GM11168 (cell line): Measurements from ENCODE around the gene ENAM.

Experiments
- in situ Hi-C: fragments of 300-500 bp; cut with MboI; formaldehyde crosslinking; loops from one replicate; pipeline ENCODE4 v1.12.0; 2022; ENCODE audit warnings: low sequenced_read_pairs; ENCODE audit not compliant: unreplicated experiment

Gene ENAM

GRCh38 chr4:70628444-70628843 lies at the start of gene ENAM:
ENAM (plus strand) TSS chr4:70628744; CDS start chr4:70629501, 757 bp downstream.
- in situ Hi-C loops, result no loop called here

- in situ Hi-C loops, result no loop called here
These were observed 46.6 kb upstream of the ENAM start for GRCh38 chr4:70581980-70582379.

GRCh38 chr4:70583952-70584834 lies 44.4 kb upstream of the ENAM start:
- in situ Hi-C loops, result no loop called here

- in situ Hi-C loops, result no loop called here
These were observed 41.7 kb upstream of the ENAM start for GRCh38 chr4:70586841-70587240.

- in situ Hi-C loops, result no loop called here
These were observed 38.8 kb upstream of the ENAM start for GRCh38 chr4:70589785-70590184.

- in situ Hi-C loops, result no loop called here
These were observed 36.5 kb upstream of the ENAM start, which contains the start of gene AMBN for GRCh38 chr4:70591955-70592582. AMBN (plus strand) TSS chr4:70592256; CDS start chr4:70592359, 103 bp downstream.

- in situ Hi-C loops, result no loop called here
These were observed 34.3 kb upstream of the ENAM start for GRCh38 chr4:70594196-70594595.

- in situ Hi-C loops, result loop anchor here (5.0 kb wide), 1 partner anchor 92 kb away; no protein-coding TSS in a partner anchor
These were observed 28.2 kb upstream of the ENAM start for GRCh38 chr4:70600305-70600704.

GRCh38 chr4:70600977-70601376 lies 27.6 kb upstream of the ENAM start:
- in situ Hi-C loops, result loop anchor here (5.0 kb wide), 1 partner anchor 91 kb away; no protein-coding TSS in a partner anchor

- in situ Hi-C loops, result loop anchor here (5.0 kb wide), 1 partner anchor 91 kb away; no protein-coding TSS in a partner anchor
These were observed 27.0 kb upstream of the ENAM start for GRCh38 chr4:70601422-70602039.

- in situ Hi-C loops, result loop anchor here (5.0 kb wide), 1 partner anchor 88 kb away; no protein-coding TSS in a partner anchor
These were observed 24.7 kb upstream of the ENAM start for GRCh38 chr4:70603856-70604255.

GRCh38 chr4:70606459-70606858 lies 22.1 kb upstream of the ENAM start:
- in situ Hi-C loops, result no loop called here

GRCh38 chr4:70607334-70607853 lies 21.1 kb upstream of the ENAM start:
- in situ Hi-C loops, result no loop called here

- in situ Hi-C loops, result no loop called here
These were observed 20.2 kb upstream of the ENAM start for GRCh38 chr4:70608324-70608723.

GRCh38 chr4:70613306-70614183 lies 15.0 kb upstream of the ENAM start:
- in situ Hi-C loops, result no loop called here

GRCh38 chr4:70614184-70614555 lies 14.4 kb upstream of the ENAM start:
- in situ Hi-C loops, result no loop called here

- in situ Hi-C loops, result no loop called here
These were observed 9.3 kb upstream of the ENAM start for GRCh38 chr4:70619288-70619687.

GRCh38 chr4:70619778-70620177 lies 8.8 kb upstream of the ENAM start:
- in situ Hi-C loops, result no loop called here

GRCh38 chr4:70623323-70623722 lies 5.2 kb upstream of the ENAM start:
- in situ Hi-C loops, result no loop called here
